Measurements from ENCODE around the gene HELZ.

Gene HELZ

GRCh38 chr17:67152824-67153223 is 92.2 kb downstream of the HELZ start:
- intact Hi-C loops (cut with DNase I; ENCODE audit: low total_unique reads) = no loop called here
- Histone ChIP-seq H3K27me3 (no peaks in the 10 kb centered on the region), H3K4me1 (no peaks in the 10 kb centered on the region), H3K4me3 (no peak overlapping the region), H3K27ac (no peak overlapping the region), H3K9me3 (no peaks in the 10 kb centered on the region), H3K36me3 (peaks cover 18 to 38% (median 22%) of the 10 kb centered on the region in 3 donors)
- TF ChIP-seq, protein P1, sequence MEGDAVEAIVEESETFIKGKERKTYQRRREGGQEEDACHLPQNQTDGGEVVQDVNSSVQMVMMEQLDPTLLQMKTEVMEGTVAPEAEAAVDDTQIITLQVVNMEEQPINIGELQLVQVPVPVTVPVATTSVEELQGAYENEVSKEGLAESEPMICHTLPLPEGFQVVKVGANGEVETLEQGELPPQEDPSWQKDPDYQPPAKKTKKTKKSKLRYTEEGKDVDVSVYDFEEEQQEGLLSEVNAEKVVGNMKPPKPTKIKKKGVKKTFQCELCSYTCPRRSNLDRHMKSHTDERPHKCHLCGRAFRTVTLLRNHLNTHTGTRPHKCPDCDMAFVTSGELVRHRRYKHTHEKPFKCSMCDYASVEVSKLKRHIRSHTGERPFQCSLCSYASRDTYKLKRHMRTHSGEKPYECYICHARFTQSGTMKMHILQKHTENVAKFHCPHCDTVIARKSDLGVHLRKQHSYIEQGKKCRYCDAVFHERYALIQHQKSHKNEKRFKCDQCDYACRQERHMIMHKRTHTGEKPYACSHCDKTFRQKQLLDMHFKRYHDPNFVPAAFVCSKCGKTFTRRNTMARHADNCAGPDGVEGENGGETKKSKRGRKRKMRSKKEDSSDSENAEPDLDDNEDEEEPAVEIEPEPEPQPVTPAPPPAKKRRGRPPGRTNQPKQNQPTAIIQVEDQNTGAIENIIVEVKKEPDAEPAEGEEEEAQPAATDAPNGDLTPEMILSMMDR (IDR thresholded peaks at IDR 0.05) = no peak
- DNase-seq = no peak

- intact Hi-C loops (cut with DNase I; ENCODE audit: low total_unique reads) = no loop called here
Measured at GRCh38 chr17:67151717-67152116, 93.3 kb downstream of the HELZ start.

DNA sequence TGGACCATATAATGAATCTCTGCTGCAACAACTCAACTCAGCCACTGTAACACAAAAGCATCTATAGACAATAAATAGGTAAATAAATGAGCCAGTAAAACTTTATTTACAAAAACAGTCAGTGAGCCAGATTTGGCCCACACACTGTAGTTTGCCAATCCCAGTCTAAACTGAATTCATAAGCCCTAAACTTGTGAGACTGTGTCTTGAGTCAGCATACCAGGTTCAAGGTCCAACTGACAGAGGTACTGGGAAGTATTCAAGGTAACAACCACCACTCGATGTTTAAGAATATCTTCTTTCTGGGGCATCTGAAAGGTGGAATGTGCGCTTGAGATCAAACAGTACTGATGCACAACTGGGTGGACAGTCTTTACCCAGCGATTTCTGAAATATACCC is 94.2 kb downstream of the HELZ start:
- H3K27ac ChIP-seq = no peak overlapping the region
- no peak for DNase-seq
- no peaks in the 10 kb centered on the region for H3K9me3 ChIP-seq
- intact Hi-C loops (cut with DNase I; ENCODE audit: low total_unique reads) = no loop called here
- TF ChIP-seq, protein P1 (IDR thresholded peaks at IDR 0.05) = no peak
- peaks cover 33 to 50% (median 38%) of the 10 kb centered on the region in 3 donors for H3K36me3 ChIP-seq
- H3K4me3 ChIP-seq = no peak overlapping the region
- no peaks in the 10 kb centered on the region for H3K27me3 ChIP-seq
- no peaks in the 10 kb centered on the region for H3K4me1 ChIP-seq

More at GRCh38 chr17:67151717-67152116, 93.3 kb downstream of the HELZ start:
- no peaks in the 10 kb centered on the region for H3K27me3 ChIP-seq
- peaks cover 25 to 44% (median 32%) of the 10 kb centered on the region in 3 donors for H3K36me3 ChIP-seq
- H3K4me1 ChIP-seq = no peaks in the 10 kb centered on the region
- H3K27ac ChIP-seq = no peak overlapping the region
- H3K9me3 ChIP-seq = no peaks in the 10 kb centered on the region
- no peak overlapping the region for H3K4me3 ChIP-seq
- DNase-seq = no peak
- TF ChIP-seq, protein P1 (IDR thresholded peaks at IDR 0.05) = no peak

GRCh38 chr17:67148352-67148751 is 96.6 kb downstream of the HELZ start:
- H3K36me3 ChIP-seq = peaks cover 51 to 69% (median 53%) of the 10 kb centered on the region in 3 donors

GRCh38 chr17:67145183-67145805 is 99.7 kb downstream of the HELZ start:
- Histone ChIP-seq H3K4me1 (no peaks in the 10 kb centered on the region), H3K27me3 (no peaks in the 10 kb centered on the region), H3K4me3 (no peak overlapping the region), H3K9me3 (peaks cover 0 to 3% (median 0%) of the 10 kb centered on the region in 3 donors), H3K36me3 (peaks cover 65 to 81% (median 68%) of the 10 kb centered on the region in 3 donors), H3K27ac (no peak overlapping the region)
- DNase-seq = no peak
- intact Hi-C loops (cut with DNase I; ENCODE audit: low total_unique reads) = no loop called here
- TF ChIP-seq, protein P1 (IDR thresholded peaks at IDR 0.05) = no peak

More at GRCh38 chr17:67148352-67148751, 96.6 kb downstream of the HELZ start:
- no peak overlapping the region for H3K4me3 ChIP-seq
- DNase-seq = no peak
- no peaks in the 10 kb centered on the region for H3K4me1 ChIP-seq
- TF ChIP-seq, protein P1 (IDR thresholded peaks at IDR 0.05) = no peak
- no peaks in the 10 kb centered on the region for H3K9me3 ChIP-seq
- H3K27me3 ChIP-seq = no peaks in the 10 kb centered on the region
- intact Hi-C loops (cut with DNase I; ENCODE audit: low total_unique reads) = no loop called here
- H3K27ac ChIP-seq = no peak overlapping the region
